K562 (cell line): ENCODE results near the gene C1QTNF5. TPM values are rescaled to one million over a fixed set of nuclear protein-coding genes. Genes with fewer than 3 reads are reported as not detected.

Source experiments
- E2F6 ChIP-seq, 2 experiments: IDR thresholded peaks; 2 replicates each; pipeline ENCODE4 v1.6.1; 2011; ENCODE audit warnings: borderline replicate concordance in 1 of 2, control low read depth in 1 of 2, low read depth in 1 of 2, low read length in 1 of 2, mild to moderate bottlenecking in 1 of 2, mixed read lengths in 1 of 2, moderate library complexity in 1 of 2; ENCODE audit not compliant: insufficient read depth in 1 of 2, insufficient read length in 1 of 2, poor library complexity in 1 of 2, severe bottlenecking in 1 of 2; ENCODE audit errors: extremely low read depth in 1 of 2
- NFRKB ChIP-seq: fragments of 450-650 bp; IDR thresholded peaks from 2 replicates; pipeline ENCODE4 v1.6.1; 2016; ENCODE audit warnings: low read depth
- TCF3 ChIP-seq: sonication (generic); formaldehyde crosslinking; IDR thresholded peaks from 2 replicates; pipeline ENCODE4 v1.4.0; 2020; ENCODE audit warnings: mild to moderate bottlenecking, missing genetic modification reagents
- ZBTB7A ChIP-seq: IDR thresholded peaks from 2 replicates; pipeline ENCODE4 v1.6.1; 2011; ENCODE audit warnings: low read depth, mild to moderate bottlenecking, low read length, moderate library complexity, borderline replicate concordance; ENCODE audit not compliant: control insufficient read depth
- polyA plus RNA-seq, 8 experiments: library from polyadenylated mRNA; depleted of rRNA in 4 of 8; stranded (reverse) in 5 of 8; unstranded in 3 of 8; fragments of >200 nt; fragmentation: Nextera tagmentation in 2 of 8; fragmentation: Illumina TruSeq in 1 of 8; extraction: Ambion mirVana in 2 of 8; extraction: Trizol in 1 of 8; gene quantifications; 2 replicates each; pipeline versions ENCODE4 v1.2.1 to v1.2.3, GENCODE V29; 2011 to 2014; ENCODE audit warnings: inconsistent platforms in 1 of 8, missing spikeins in 1 of 8
- total RNA-seq, 7 experiments: library from RNA; depleted of rRNA in 6 of 7; stranded (reverse); fragments of >200 nt in 6 of 7; fragmentation: Illumina TruSeq in 2 of 7; extraction: Trizol in 2 of 7; gene quantifications; 2 replicates each; pipeline versions ENCODE4 v1.2.1 to v1.2.3, GENCODE V29; 2011 to 2021; ENCODE audit warnings: low replicate concordance in 1 of 7
- TF ChIP-seq, protein P1 (sequence below): fragments of 200-400 bp; formaldehyde crosslinking; IDR thresholded peaks from 2 replicates; pipeline ENCODE4 v1.6.1; 2017; ENCODE audit warnings: mild to moderate bottlenecking, low read depth, low read length, moderate library complexity

The C1QTNF5 gene
- total and polyA plus RNA-seq, 9 of the 15 experiments (the other 6 are each of a cell fraction or from before 2014, with no cell fraction given) = 0.07 to 0.76 (median 0.24) TPM; not detected in 1

- TF ChIP-seq ZBTB7A = peak; percentile 68
- TF ChIP-seq, protein P1, sequence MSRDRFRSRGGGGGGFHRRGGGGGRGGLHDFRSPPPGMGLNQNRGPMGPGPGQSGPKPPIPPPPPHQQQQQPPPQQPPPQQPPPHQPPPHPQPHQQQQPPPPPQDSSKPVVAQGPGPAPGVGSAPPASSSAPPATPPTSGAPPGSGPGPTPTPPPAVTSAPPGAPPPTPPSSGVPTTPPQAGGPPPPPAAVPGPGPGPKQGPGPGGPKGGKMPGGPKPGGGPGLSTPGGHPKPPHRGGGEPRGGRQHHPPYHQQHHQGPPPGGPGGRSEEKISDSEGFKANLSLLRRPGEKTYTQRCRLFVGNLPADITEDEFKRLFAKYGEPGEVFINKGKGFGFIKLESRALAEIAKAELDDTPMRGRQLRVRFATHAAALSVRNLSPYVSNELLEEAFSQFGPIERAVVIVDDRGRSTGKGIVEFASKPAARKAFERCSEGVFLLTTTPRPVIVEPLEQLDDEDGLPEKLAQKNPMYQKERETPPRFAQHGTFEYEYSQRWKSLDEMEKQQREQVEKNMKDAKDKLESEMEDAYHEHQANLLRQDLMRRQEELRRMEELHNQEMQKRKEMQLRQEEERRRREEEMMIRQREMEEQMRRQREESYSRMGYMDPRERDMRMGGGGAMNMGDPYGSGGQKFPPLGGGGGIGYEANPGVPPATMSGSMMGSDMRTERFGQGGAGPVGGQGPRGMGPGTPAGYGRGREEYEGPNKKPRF = no peak
- no peak for TF ChIP-seq TCF3 (CRISPR knock-in tag)
- TF ChIP-seq NFRKB = peak; percentile 68
- TF ChIP-seq E2F6 (IDR thresholded peaks at IDR 0.05; ENCODE audit: borderline replicate concordance in 1 of 2, extremely low read depth in 1 of 2, insufficient read depth in 1 of 2, insufficient read length in 1 of 2, low read depth in 1 of 2, low read length in 1 of 2, poor library complexity in 1 of 2, severe bottlenecking in 1 of 2) = peak in 1 of 2 experiments; percentile 1
- TF ChIP-seq, all 486 proteins: peak for 9
These were observed 20.4 kb downstream of the C1QTNF5 start (continued) for GRCh38 chr11:119320240-119320775.
